GM21381 (cell line): ENCODE data around the gene CALML4.

Experiments
- ATAC-seq: cut with Tn5 transposase; IDR thresholded peaks from one replicate; pipeline ENCODE4 v1.9.1; 2021; ENCODE audit warnings: mild to moderate bottlenecking, moderate library complexity; ENCODE audit not compliant: unreplicated experiment

The CALML4 gene

DNA sequence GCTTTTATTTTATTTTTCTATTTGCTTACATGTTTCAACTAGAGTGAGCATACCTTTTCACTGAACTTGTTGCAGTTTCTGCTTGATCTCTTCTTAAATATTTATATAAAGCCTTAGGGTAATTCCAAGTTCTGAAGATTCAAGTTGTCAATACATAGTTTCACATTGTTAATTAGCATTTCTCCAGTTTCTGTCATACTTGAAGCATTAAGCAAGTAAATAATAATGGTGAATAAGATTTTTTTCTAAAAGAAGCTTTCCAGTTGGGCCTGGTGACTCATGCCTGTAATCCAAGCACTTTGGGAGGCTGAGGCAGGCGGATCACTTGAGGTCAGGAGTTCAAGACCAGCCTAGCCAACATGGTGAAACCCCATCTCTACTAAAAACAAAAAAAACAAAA, 53.9 kb downstream of the CALML4 start:
- no peak for ATAC-seq

- ATAC-seq = no peak
Observed at GRCh38 chr15:68150187-68150586, 54.9 kb downstream of the CALML4 start.

DNA sequence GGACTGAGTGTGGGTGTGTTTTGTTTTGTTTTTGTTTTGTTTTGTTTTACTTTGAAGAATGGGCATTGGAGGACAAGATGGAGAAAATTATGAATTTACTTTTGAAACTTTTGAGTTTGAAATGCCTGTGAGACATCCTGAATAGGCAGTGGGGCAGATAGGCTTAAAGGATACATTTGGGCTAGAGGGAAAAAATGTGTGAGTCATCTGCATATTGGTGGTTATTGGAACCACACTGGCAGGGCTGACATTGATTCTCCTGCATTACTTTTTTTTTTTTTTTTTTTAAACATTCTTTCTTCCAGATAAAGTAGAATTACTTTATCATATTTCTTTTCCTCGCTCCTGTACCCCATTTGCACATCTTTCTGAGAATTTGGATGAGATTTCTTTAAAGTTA, 56.1 kb downstream of the CALML4 start:
- ATAC-seq = no peak

- no peak for ATAC-seq
Observed at GRCh38 chr15:68148039-68148438, 57.1 kb downstream of the CALML4 start.

DNA sequence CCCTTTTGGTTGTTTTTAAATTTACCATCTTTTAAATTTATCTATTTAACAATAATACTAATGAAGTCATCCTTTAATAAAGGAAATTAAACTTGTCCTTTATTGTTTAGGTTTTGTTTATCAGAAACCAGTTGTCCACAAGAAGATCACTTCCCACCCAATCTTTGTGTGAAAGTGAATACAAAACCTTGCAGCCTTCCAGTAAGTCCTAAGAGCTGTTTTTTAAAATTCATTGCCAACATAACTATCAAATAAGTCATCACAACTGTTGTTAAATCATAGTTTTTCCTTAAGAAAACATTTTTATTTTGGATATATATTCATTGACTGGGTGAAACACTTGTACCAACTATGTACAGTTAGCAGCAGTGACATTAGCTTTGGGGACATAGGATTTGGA, 59.4 kb downstream of the CALML4 start:
- no peak for ATAC-seq

DNA sequence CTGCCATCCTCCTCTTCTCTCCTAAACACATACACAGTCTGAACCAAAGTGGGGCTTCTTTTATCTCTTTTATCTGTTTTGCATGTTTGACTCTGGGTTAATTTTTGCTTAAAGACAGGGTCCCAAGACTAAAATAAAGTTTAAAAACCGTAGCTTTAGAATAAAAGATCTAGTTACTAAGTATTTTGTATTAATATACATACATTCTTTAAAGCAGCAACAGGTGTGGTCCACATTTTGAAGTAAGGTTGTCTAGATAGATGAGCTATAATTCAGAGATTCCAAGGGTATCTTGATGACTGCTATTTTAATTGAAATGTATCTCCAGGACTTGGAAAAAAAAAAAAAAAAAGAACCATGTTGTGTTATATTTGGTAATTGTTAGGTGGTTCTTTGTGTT, 61.3 kb downstream of the CALML4 start:
- no peak for ATAC-seq

DNA sequence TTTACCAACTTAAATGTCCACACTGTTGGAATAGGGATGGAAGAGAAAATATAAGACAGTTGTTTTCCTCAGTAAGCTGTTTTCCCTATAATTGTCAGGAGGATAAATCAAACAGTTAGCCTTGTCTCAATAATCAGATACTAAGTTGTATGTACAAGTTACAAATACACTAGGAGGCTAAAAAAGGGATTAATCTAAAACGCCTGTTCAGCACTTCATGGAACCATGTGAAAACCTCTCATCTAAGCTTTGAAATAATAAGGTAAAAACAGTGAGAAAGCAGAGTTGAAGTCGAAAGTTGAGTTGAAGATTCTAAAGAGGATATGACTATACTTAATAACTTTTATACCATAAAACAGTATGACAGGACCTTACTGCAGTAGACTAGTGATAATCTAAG, 62.0 kb downstream of the CALML4 start:
- ATAC-seq = no peak
